Measurements from ENCODE around the gene BIVM.
A peak's percentile ranks its signal among the peaks of the same experiment; 100 is the strongest.

The BIVM gene

GRCh38 chr13:102788683-102789082 lies 10.2 kb upstream of the BIVM start:
- TF ChIP-seq ZFX (IDR thresholded peaks at IDR 0.05; ENCODE audit: borderline replicate concordance), result no peak
- H3K27ac ChIP-seq, result no peak overlapping the region

GRCh38 chr13:102792396-102792795 lies 6.5 kb upstream of the BIVM start:
- TF ChIP-seq ZFX (IDR thresholded peaks at IDR 0.05; ENCODE audit: borderline replicate concordance) (no peak), CTCF (IDR thresholded peaks at IDR 0.05) (no peak)
- no peak overlapping the region for H3K27ac ChIP-seq

DNA sequence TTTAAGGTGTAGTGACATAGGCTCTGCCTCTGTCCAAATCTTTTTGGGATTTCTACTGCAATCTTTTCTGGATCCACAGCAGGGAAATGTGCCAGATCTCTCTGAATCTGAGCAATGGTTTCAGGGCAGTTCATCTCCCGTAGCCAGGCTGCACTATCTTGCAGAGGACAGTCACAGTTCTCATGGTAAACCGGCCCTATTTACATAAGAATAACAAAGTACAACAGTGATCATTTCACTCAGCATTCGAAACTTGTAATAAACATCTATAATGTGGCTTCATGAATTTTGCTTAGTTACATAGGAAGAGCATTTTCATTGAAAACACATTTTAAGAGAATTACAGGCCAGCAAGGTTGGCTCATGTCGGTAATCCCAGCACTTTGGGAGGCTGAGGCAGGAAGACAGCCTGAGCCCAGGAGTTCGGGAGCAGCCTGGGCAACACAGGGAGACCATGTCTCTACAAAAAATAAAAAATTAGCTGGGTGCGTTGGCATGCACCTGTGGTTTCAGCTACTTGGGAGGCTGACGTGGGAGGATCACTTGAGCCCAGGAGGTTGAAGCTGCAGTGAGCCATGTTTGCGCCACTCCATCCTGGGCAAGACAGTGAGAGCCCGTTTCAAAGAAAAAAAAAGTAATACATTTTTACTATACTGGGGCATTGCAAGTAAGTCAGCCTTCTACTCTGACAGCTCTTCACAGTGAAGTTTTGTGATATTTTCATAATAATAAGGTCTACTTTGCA lies 5.1 kb upstream of the BIVM start:
- no peak for TF ChIP-seq CTCF (IDR thresholded peaks at IDR 0.05)
- no peak for TF ChIP-seq ZFX (IDR thresholded peaks at IDR 0.05; ENCODE audit: borderline replicate concordance)
- H3K27ac ChIP-seq, result no peak overlapping the region

DNA sequence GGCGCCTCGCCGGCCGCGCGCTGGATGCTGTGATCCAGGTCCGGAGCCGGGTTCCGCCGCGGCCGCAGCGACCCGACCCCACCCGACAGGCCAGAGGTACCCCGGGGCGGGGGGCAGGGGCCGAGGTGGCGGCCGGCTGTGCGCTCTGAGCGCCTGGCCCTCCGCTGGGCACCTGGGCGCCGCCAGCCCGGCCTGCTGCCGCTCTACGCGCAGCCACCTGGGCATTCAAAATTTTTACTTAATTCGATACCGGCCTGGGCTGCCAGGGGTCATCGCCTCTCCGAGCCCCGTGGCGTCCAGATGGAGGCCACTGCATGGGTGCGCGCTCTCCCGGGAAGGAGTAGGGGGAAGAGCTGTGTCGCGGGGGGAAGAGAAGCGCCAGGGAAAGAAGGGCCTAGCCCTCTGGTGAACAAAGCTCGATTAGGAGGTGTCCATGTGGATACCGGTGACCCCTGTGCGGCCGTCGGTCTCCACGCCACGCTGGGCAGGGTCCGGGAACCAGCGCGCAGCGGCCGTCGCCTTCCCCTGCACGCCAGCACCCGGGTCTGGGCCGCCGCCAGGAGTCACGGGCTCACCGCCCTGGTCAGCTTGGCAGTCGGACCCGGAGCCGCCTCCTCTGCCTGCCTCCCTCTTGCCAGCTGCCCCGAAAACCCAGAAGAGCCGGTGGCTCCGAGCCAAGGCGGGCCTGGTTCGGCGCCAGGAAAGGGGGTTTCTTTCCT lies 666 bp downstream of the BIVM start:
- TF ChIP-seq ZFX (IDR thresholded peaks at IDR 0.05; ENCODE audit: borderline replicate concordance) (no peak), CTCF (IDR thresholded peaks at IDR 0.05) (no peak)
- peak overlapping the region; percentile 29; the same call in 1 of the 2 replicates for H3K27ac ChIP-seq

GRCh38 chr13:102800145-102801041 lies 1.5 kb downstream of the BIVM start:
- H3K27ac ChIP-seq, result peak overlapping the region; percentile 15; the same call in 1 of the 2 replicates
- peak; percentile 84 for TF ChIP-seq CTCF (IDR thresholded peaks at IDR 0.05)
- TF ChIP-seq ZFX (IDR thresholded peaks at IDR 0.05; ENCODE audit: borderline replicate concordance), result no peak

DNA sequence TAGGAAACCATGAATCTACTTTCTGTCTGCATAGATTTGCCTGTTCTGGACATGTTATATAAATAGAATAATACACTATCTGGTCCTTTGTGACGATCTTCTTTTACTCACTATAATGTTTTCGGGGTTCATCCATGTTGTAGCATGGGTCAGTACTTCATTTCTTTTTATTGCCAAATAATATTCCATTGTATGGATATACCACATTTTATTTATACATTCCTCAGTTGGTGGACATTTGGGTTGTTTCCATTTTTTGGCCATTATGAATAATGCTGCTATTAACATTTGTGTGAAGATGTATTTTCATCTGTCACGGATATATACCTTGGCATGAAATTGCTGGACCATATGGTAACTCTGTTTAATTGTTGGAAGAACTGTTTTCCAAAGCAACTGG lies 6.8 kb downstream of the BIVM start:
- TF ChIP-seq ZFX (IDR thresholded peaks at IDR 0.05; ENCODE audit: borderline replicate concordance) (no peak), CTCF (IDR thresholded peaks at IDR 0.05) (no peak)
- no peak overlapping the region for H3K27ac ChIP-seq

GRCh38 chr13:102807699-102808098 lies 8.8 kb downstream of the BIVM start:
- TF ChIP-seq CTCF (IDR thresholded peaks at IDR 0.05), result no peak
- no peak for TF ChIP-seq ZFX (IDR thresholded peaks at IDR 0.05; ENCODE audit: borderline replicate concordance)
- no peak overlapping the region for H3K27ac ChIP-seq

All from 22Rv1 (cell line).